ENCODE measurements around the gene TYSND1.

DNA sequence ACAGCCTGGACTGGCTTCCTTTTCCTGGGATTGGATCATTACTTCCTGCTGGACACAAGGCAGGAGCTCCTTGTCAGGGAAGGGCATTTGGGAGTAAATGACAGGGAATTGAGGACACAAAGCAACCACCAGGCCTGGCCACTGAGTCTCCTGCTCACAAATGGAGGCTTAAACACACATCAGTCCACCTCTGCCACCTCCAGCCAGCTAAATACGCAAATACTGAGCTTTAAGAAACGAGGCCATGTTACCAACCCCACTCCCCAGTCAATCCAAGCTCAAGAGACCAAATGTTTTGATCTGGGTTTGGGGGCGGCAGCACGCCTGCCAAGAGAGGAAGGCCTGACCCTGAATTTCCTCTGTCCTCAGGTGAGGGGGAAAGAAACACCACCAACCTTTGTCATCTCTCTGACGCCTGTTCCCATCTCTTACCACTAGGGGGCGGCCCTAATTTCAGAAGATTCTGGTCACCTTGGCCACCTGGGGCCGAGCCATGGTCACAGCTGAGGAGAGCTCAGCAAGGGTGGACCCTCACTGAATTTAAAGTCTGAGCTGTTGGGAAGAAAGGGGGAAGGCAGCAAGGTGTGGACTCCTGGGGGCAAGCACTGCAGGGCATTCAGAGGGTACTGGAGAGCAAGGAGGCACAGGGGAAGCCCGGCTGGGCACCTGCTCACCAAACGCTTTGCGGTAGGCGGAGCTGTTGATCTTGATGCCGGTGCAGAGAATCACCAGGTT is 30.4 kb downstream of the TYSND1 start:
- TF ChIP-seq POLR2A (IDR thresholded peaks at IDR 0.05) (no peak), CTCF (IDR thresholded peaks at IDR 0.05) (peak; percentile 56 to 85 (median 76))

Measured in adrenal gland (tissue), 5 donors.